ENCODE results near the gene SPATA13.

SPATA13 gene

DNA sequence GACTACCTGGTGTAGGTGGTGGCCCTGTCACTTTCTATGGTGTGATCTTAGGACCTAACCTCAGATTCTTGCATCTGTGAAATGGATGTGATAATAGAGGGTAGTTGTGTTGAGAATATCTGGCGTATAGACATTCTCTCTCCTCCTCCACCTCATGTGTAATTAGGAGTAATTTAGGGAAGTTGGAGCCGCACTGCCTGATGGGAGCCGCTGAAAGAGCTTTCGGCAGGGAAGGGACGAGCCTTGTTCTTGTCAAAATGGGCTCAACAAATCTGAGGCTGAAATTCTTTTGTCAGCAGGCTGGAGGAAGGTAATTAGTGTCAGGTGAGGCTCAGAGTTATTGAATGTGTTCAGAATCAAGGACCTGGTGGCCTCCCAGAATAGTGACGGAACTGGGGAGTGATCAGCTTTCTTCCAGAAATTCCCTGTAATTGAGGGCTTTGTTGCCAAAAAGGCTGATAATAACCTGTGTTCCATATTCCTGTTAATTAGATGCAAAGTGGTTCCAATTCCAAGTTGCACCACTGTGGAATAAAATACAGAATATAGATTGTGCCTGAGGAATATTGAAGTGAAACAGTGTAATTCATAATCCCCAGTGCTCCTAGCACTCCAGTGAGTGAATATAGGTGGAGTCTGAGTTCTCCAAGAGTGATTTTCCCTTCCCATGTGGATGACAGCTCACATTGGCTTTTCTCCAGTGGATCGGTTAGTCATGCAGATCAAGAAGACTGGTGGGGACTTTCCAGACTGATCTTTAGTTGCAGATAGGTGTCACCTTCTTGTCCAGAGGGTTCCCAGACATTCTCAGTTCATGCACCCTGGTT, 47.5 kb downstream of the SPATA13 start:
- ChIA-PET CTCF (interaction anchor here (1.0 to 1.2 kb wide), 4 partner anchors 12 to 188 kb away, joined by 3 to 6 read pairs (median 3); no protein-coding TSS in a partner anchor), POLR2A (no interaction called here)
- TF ChIP-seq, protein P1, sequence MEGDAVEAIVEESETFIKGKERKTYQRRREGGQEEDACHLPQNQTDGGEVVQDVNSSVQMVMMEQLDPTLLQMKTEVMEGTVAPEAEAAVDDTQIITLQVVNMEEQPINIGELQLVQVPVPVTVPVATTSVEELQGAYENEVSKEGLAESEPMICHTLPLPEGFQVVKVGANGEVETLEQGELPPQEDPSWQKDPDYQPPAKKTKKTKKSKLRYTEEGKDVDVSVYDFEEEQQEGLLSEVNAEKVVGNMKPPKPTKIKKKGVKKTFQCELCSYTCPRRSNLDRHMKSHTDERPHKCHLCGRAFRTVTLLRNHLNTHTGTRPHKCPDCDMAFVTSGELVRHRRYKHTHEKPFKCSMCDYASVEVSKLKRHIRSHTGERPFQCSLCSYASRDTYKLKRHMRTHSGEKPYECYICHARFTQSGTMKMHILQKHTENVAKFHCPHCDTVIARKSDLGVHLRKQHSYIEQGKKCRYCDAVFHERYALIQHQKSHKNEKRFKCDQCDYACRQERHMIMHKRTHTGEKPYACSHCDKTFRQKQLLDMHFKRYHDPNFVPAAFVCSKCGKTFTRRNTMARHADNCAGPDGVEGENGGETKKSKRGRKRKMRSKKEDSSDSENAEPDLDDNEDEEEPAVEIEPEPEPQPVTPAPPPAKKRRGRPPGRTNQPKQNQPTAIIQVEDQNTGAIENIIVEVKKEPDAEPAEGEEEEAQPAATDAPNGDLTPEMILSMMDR (IDR thresholded peaks at IDR 0.05; ENCODE audit: control extremely low read depth, extremely low read depth, low read depth, missing control alignments), result no peak
- no peak for DNase-seq (ENCODE audit: extremely low spot score)

DNA sequence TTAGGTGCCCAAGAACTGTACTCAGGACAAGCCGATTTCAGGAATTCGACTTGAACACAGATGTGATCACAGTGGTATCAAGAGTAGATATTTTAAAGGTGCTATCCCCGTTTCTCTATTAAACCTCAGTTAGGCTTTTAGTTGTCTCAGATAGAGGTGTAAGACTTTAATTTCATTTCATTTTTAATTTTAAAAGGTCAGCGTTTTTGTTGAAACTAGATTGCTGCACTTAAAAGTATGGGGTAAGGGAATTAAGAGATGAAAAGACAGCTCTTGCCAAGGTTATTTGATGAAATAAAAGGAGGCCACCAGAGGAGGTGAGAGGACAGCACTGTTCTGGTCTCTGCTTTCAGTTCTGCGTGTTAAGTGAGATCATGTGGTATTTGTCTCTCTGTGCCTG, 48.6 kb downstream of the SPATA13 start:
- CTCF ChIA-PET, result interaction anchor here (1.0 to 1.1 kb wide), 2 partner anchors 11 to 29 kb away, joined by 3 to 6 read pairs; no protein-coding TSS in a partner anchor

DNA sequence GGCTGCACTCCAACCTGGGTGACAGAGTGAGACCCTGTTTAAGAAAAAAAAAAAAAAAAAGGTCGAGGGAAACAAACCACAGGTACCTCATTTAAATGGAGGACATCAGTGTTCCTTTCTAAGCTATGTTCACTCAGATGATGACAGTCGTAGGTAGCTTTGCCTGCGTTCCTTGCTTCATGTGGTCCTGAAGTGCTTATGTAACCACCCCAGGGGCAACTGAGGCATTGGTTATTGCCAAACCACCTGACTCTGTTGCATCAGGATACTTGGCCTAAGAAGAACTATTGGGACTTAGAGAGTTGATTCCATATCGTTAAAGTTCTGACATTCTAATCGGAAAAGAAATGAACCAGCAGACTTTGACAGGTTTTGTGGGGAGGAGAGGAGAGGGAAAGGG, 51.7 kb downstream of the SPATA13 start:
- no peak for DNase-seq (ENCODE audit: extremely low spot score)
- POLR2A ChIA-PET, result no interaction called here
- TF ChIP-seq, protein P1 (IDR thresholded peaks at IDR 0.05; ENCODE audit: control extremely low read depth, extremely low read depth, low read depth, missing control alignments), result no peak
- CTCF ChIA-PET, result interaction anchor here (1.1 kb wide), 1 partner anchor 16 kb away, joined by 4 read pairs; no protein-coding TSS in a partner anchor

More for the DNA sequence above, 48.6 kb downstream of the SPATA13 start:
- TF ChIP-seq, protein P1 (IDR thresholded peaks at IDR 0.05; ENCODE audit: control extremely low read depth, extremely low read depth, low read depth, missing control alignments), result no peak
- no peak for DNase-seq (ENCODE audit: extremely low spot score)
- POLR2A ChIA-PET, result no interaction called here

DNA sequence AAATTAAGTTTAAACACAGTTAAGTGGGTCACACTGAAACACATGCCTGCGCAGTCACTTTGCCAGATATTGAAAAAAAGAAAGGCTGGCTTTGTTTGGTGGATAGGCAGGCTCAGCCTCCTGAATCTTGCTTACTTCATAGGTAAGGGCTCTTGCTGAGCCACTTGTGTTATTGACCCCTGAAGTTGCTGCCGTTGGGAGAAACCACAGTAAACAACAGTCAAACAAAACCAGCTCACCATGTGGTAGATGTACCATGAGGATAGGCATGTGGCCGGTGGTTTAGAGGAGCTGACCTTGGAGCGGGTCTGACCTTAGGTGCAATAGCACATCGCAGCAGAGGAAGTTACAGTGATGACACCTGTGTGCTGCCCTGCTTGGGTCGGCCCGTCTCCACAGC, 52.2 kb downstream of the SPATA13 start:
- TF ChIP-seq, protein P1 (IDR thresholded peaks at IDR 0.05; ENCODE audit: control extremely low read depth, extremely low read depth, low read depth, missing control alignments), result no peak
- DNase-seq (ENCODE audit: extremely low spot score), result no peak
- ChIA-PET CTCF (interaction anchor here (1.1 to 1.2 kb wide), 2 partner anchors 16 kb away, joined by 4 read pairs; no protein-coding TSS in a partner anchor), POLR2A (no interaction called here)

DNA sequence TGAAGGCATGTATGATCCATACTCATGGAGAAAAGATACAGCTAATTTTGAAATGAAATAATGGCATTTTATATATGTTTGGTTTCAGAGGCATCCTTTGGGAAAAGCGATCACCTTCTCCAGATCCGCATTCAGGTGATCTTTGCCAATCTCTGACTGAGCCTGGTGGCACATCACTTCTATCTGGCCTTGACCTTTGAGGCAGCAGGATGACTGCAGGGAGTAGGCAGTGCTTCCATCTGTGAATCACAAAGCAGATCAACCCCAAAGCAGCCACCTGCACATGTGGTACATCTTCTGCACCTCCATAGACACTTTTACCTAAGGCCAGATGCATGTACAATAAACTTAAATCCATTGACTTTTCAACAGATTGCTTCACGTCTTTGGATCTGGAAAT, 53.4 kb downstream of the SPATA13 start:
- TF ChIP-seq, protein P1 (IDR thresholded peaks at IDR 0.05; ENCODE audit: control extremely low read depth, extremely low read depth, low read depth, missing control alignments), result no peak
- ChIA-PET CTCF (interaction anchor here (1.2 to 2.4 kb wide), 3 partner anchors 11 to 15 kb away, joined by 4 to 15 read pairs (median 10); no protein-coding TSS in a partner anchor), POLR2A (no interaction called here)
- no peak for DNase-seq (ENCODE audit: extremely low spot score)

DNA sequence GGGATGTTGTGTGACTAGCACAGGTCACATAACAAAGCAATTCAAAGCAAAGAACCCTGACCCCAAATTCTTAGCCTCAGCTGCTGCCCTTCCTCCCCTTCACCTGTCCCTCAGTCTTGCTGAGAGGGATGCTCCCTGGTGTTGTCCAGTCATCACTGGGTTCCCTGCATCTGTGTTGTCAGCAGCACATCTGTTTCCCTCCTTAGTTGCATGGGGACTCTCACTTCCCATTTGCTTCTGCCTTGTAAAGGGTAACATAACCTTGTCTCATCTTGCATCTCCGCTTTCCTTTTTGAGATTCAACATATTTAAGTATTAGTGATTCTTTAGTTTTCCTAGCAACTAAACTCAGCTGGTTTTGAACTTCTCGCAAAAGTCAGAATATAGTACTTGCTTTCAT, 54.0 kb downstream of the SPATA13 start:
- CTCF ChIA-PET, result interaction anchor here (1.1 to 2.5 kb wide), 6 partner anchors 10 to 199 kb away, joined by 3 to 15 read pairs (median 9); no protein-coding TSS in a partner anchor
- TF ChIP-seq, protein P1 (IDR thresholded peaks at IDR 0.05; ENCODE audit: control extremely low read depth, extremely low read depth, low read depth, missing control alignments), result no peak
- POLR2A ChIA-PET, result no interaction called here
- peak; percentile 43 for DNase-seq (ENCODE audit: extremely low spot score)

Measured in GM10248 (cell line).